ENCODE data around the gene PFKL.

Gene PFKL

DNA sequence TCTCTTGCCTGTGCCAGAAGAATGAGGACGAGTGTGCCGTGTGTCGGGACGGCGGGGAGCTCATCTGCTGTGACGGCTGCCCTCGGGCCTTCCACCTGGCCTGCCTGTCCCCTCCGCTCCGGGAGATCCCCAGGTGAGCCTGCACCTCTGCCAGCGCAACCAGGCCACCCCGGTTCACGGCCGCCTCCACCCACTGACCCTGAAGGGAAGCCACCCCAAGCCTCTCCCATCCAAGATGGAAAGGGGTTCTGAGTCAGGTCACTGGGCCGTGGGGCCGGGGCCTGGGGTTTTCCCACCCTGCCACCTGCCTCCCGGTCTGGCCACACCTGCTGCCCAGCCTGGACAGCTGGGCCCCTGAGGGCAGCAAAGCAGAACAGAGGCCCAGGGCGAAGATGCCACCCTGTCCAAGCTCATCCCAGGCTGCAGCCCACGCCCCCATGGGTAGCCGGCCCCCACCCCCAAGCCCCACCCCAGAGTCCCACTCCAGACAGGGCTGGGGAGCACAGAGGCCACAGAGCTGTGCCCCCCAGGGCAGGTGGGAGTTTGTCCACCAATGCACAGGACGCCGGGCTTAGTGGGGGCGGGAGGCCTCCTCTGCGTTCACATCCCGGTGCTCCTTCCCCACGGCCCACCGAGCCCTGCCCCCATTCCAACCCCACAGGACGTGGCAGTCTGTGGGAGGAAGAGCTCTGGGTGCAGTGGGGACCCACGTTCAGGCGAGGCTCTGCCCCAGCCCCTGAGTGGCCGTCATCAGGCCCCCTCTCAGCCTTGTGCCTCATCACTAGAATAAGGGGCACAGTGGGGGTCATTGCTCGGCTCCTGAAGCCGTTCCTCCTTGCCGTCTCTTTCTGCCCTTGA, 8.5 kb upstream of the PFKL start:
- Histone ChIP-seq H4K20me1 (peaks cover 0 to 17% (median 0%) of the 10 kb centered on the region in 11 experiments; a peak in 2 of 22 replicates), H3K4me2 (no peak overlapping the region), H3K9ac (no peak overlapping the region), H3K9me3 (replicated peaks in 1 of 11) (no peaks in the 10 kb centered on the region), H3K4me3 (no peak overlapping the region), H3K4me1 (peaks cover 28 to 46% (median 34%) of the 10 kb centered on the region in 10 experiments), H3K27ac (no peak overlapping the region), H3K27me3 (no peaks in the 10 kb centered on the region), H3K36me3 (no peaks in the 10 kb centered on the region)
- TF ChIP-seq Cebpa-rat (IDR thresholded peaks at IDR 0.05), result no peak

GRCh38 chr21:44291936-44292811, 7.7 kb upstream of the PFKL start:
- Histone ChIP-seq H3K4me3 (no peak overlapping the region), H3K9ac (no peak overlapping the region), H3K4me1 (peaks cover 28 to 45% (median 33%) of the 10 kb centered on the region in 10 experiments), H3K27ac (no peak overlapping the region), H4K20me1 (peaks cover 0 to 17% (median 0%) of the 10 kb centered on the region in 11 experiments; a peak in 1 of 22 replicates), H3K4me2 (no peak overlapping the region), H3K27me3 (no peaks in the 10 kb centered on the region), H3K36me3 (no peaks in the 10 kb centered on the region), H3K9me3 (replicated peaks in 1 of 11) (no peaks in the 10 kb centered on the region)
- no peak for TF ChIP-seq Cebpa-rat (IDR thresholded peaks at IDR 0.05)

DNA sequence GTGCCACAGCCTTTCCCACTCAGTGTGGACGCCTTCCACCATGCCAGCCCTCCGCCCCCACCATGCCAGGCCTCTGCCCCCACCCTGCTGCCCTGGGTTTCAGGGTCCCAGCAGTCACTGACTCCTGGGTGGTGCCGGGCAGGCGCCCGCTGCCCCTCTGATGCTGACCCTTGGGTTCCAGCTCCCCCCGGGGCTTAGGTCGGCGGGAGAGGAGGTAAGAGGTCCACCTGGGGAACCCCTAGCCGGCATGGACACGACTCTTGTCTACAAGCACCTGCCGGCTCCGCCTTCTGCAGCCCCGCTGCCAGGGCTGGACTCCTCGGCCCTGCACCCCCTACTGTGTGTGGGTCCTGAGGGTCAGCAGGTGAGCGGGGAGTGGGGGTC, 7.0 kb upstream of the PFKL start:
- TF ChIP-seq Cebpa-rat (IDR thresholded peaks at IDR 0.05), result no peak
- Histone ChIP-seq H3K4me2 (no peak overlapping the region), H3K27ac (no peak overlapping the region), H3K9ac (no peak overlapping the region), H3K4me1 (peaks cover 33 to 46% (median 35%) of the 10 kb centered on the region in 10 experiments), H3K27me3 (no peaks in the 10 kb centered on the region), H3K9me3 (replicated peaks in 1 of 11) (no peaks in the 10 kb centered on the region), H3K36me3 (no peaks in the 10 kb centered on the region), H3K4me3 (no peak overlapping the region), H4K20me1 (peaks cover 0 to 17% (median 0%) of the 10 kb centered on the region in 11 experiments; a peak in 1 of 22 replicates)

DNA sequence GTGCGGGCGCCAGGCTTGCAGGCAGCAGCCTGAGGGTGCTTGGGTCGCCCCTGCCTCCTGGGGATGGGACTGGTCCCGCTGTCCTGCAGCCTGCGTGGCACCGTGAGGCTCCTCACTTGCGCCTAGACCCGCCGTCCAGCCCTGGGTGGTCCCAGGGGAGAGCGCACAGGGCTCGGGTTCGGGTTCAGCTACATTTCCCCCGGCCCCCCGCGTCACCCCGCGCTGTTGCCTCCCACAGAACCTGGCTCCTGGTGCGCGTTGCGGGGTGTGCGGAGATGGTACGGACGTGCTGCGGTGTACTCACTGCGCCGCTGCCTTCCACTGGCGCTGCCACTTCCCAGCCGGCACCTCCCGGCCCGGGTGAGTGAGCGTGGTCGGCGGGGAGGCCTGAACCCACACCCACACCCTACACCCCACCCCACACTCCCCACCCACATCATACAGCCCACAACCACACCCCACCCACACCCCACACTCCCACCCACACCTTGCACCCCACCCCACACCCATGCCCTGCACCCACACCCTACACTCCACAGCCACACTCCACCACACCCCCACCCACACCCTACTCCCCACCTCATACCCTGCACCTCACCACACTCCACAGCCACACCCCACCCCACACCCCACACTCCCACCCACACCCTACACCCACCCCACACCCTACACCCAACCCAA, 6.2 kb upstream of the PFKL start:
- peaks cover 42 to 55% (median 44%) of the 10 kb centered on the region in 10 experiments for H3K4me1 ChIP-seq

DNA sequence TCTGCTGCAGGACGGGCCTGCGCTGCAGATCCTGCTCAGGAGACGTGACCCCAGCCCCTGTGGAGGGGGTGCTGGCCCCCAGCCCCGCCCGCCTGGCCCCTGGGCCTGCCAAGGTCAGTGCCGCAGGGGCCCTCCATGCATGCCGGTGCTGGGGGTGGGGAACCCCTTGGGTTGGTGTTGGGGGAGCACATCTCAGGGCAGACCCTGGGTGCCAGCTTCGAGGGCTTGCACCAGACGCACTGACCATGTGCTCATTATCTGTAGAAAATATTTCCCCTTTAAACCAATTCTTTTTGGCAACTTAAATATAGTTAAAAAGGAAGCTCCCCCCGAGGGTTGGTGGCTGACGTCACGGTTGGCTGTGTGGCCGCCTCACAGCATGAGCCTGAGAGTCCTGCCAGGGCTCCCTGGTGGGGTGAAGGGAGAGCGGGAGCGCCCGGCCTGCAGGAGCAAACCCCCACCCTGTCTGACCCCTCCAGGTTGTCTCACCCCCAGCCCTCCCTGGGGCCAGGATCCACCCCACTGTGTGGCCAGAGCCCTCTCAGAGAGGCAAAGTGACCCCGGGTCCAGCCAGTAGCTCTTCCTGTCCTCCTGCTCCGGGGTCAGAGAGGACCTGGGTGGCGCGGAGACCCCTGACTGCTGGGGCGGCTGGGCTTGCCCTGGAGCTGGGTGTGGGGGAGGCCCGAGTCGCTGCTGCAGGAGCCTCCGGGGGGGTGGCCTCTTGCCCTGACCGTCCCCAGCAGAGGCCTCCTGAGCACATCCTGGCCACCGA, 5.3 kb upstream of the PFKL start:
- Histone ChIP-seq H3K4me1 (peaks cover 48 to 63% (median 53%) of the 10 kb centered on the region in 10 experiments), H3K4me2 (peak overlapping the region; percentile 77 to 95 (median 89)), H3K9ac (peak overlapping the region; percentile 5 to 65 (median 46); a peak in 16 of 22 replicates), H3K9me3 (replicated peaks in 1 of 11) (no peaks in the 10 kb centered on the region), H3K27me3 (no peaks in the 10 kb centered on the region), H4K20me1 (peaks cover 0 to 16% (median 0%) of the 10 kb centered on the region in 11 experiments; a peak in 1 of 22 replicates), H3K27ac (peak overlapping the region in 7 of 11 experiments; percentile 12 to 63 (median 53); a peak in 12 of 22 replicates), H3K36me3 (no peaks in the 10 kb centered on the region), H3K4me3 (peak overlapping the region in 2 of 10 experiments; percentile 10 to 15; a peak in 4 of 20 replicates)
- no peak for TF ChIP-seq Cebpa-rat (IDR thresholded peaks at IDR 0.05)

More for the DNA sequence above, 6.2 kb upstream of the PFKL start:
- Histone ChIP-seq H3K9me3 (replicated peaks in 1 of 11) (no peaks in the 10 kb centered on the region), H4K20me1 (peaks cover 0 to 17% (median 0%) of the 10 kb centered on the region in 11 experiments; a peak in 1 of 22 replicates), H3K9ac (no peak overlapping the region), H3K4me3 (no peak overlapping the region), H3K27ac (no peak overlapping the region), H3K4me2 (0 out of 22 replicates have a peak overlapping the region, but pooled peaks of 1 of the 11 experiments have one; percentile 21), H3K36me3 (no peaks in the 10 kb centered on the region), H3K27me3 (no peaks in the 10 kb centered on the region)
- no peak for TF ChIP-seq Cebpa-rat (IDR thresholded peaks at IDR 0.05)

DNA sequence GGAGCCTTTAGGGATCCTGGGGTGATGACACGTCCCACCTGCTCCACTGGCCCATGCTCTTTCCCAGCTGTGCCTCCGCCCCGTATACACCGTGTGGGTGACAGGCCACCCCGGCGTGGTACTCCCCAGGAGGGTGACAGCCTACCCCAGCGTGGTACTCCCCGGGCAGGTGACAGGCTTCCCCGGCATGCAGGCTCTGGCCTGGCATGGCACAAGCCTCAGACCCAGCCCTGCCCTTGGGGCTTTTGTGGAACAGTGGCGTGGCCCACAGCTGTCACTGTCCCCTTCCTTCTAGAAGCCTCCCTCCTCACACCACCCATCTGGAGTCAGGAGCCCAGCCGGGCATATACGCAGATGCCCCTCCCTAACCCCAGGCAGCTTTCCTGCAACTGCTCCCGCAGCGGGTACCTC, 4.7 kb upstream of the PFKL start:
- H3K9ac ChIP-seq, result peak overlapping the region in 10 of 11 experiments; percentile 5 to 65 (median 48); a peak in 16 of 22 replicates
- no peaks in the 10 kb centered on the region for H3K9me3 ChIP-seq (replicated peaks in 1 of 11)
- no peaks in the 10 kb centered on the region for H3K36me3 ChIP-seq
- H3K4me1 ChIP-seq, result peaks cover 48 to 64% (median 53%) of the 10 kb centered on the region in 10 experiments
- peaks cover 0 to 10% (median 0%) of the 10 kb centered on the region in 11 experiments; a peak in 1 of 22 replicates for H4K20me1 ChIP-seq
- H3K27me3 ChIP-seq, result no peaks in the 10 kb centered on the region
- no peak for TF ChIP-seq Cebpa-rat (IDR thresholded peaks at IDR 0.05)
- H3K4me2 ChIP-seq, result peak overlapping the region; percentile 77 to 95 (median 89)
- peak overlapping the region in 8 of 11 experiments; percentile 7 to 63 (median 48); a peak in 12 of 22 replicates for H3K27ac ChIP-seq
- peak overlapping the region in 2 of 10 experiments; percentile 10 to 15; a peak in 4 of 20 replicates for H3K4me3 ChIP-seq

- H3K27ac ChIP-seq, result peak overlapping the region in 9 of 11 experiments; percentile 25 to 63 (median 44); a peak in 15 of 22 replicates
- no peak overlapping the region; a peak in 1 of 20 replicates for H3K4me3 ChIP-seq
- no peak for TF ChIP-seq Cebpa-rat (IDR thresholded peaks at IDR 0.05)
- H3K9ac ChIP-seq, result peak overlapping the region in 9 of 11 experiments; percentile 16 to 65 (median 50); a peak in 15 of 22 replicates
- peaks cover 1 to 8% (median 2%) of the 10 kb centered on the region in 11 experiments; a peak in 18 of 22 replicates for H4K20me1 ChIP-seq
- no peaks in the 10 kb centered on the region for H3K27me3 ChIP-seq
- no peaks in the 10 kb centered on the region for H3K9me3 ChIP-seq (replicated peaks in 1 of 11)
- H3K36me3 ChIP-seq, result no peaks in the 10 kb centered on the region
- H3K4me1 ChIP-seq, result peaks cover 48 to 65% (median 53%) of the 10 kb centered on the region in 10 experiments
- peak overlapping the region; percentile 77 to 95 (median 89) for H3K4me2 ChIP-seq
Observed at GRCh38 chr21:44295646-44296045, 4.2 kb upstream of the PFKL start.
